Measurements from ENCODE around the gene DCP1B.
A peak's percentile ranks its signal among the peaks of the same experiment; 100 is the strongest.

DCP1B gene

DNA sequence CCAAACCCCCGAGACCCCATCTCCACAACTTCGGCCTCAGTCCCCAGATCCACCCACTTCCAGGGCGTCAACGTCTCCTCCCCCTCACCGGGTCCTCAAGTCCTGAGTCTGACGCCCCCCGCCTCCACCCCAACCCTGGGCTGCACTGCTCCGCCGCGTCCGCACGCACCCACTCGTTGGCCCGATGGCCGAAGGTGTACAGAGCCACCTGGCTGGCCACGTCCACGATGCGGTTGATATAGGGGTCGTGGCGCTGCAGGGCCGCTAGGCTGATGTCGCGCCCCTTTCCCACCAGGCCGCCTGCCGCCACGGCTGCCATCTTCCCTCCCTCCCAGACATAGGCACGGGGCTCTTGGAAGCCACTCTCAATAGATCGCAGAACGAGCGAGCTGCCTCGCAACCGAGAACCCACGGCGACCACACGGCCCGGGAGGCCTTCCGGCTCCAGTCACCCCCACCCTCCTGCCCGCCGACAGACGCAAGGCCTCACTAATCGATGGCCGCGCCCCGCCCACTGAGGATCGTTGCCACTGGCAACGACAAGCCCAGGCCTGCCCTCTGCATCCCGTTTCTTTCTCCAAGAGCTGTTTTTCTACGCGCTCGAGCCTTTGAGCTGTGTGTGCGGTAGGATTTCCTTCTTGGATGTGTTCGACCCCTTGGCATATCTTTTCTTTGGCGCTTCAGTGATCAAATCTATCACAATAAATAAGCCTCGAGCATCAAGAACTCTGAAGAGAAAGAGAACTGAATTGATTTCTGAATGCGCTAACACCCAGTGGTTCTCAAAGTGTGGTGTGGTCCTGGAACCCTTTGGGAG is at the start of gene DCP1B:
Gene DCP1B, minus strand, starts transcription at position 345 of the 817 bp plus-strand sequence. Its CDS starts 26 bp downstream, at position 319.
- DNase-seq = peak; percentile 61 to 99 (median 95)

DNA sequence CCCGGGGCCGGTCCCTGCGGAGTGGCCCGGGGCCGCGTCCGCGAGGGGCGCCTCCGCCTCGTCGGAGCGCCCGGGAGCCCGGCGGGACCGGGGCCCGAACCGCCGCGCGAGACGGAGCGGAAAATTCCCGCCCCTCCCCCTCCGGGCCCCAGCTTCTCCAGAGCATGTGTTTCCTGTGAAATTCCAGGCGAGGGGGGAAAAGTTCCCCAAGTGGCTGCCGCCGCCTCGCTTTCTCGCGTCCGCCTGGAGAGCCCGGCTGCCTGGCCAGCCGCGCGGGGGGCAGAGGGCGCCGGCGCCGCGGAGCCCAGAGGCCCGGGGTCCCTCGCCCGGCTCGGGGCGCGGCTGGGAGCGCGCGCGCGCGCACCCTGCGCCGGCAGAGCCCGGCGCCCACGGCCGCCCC is 49.4 kb upstream of the DCP1B start:
- peak in 4 of 56 donors; percentile 11 to 31 (median 28) for DNase-seq

DNA sequence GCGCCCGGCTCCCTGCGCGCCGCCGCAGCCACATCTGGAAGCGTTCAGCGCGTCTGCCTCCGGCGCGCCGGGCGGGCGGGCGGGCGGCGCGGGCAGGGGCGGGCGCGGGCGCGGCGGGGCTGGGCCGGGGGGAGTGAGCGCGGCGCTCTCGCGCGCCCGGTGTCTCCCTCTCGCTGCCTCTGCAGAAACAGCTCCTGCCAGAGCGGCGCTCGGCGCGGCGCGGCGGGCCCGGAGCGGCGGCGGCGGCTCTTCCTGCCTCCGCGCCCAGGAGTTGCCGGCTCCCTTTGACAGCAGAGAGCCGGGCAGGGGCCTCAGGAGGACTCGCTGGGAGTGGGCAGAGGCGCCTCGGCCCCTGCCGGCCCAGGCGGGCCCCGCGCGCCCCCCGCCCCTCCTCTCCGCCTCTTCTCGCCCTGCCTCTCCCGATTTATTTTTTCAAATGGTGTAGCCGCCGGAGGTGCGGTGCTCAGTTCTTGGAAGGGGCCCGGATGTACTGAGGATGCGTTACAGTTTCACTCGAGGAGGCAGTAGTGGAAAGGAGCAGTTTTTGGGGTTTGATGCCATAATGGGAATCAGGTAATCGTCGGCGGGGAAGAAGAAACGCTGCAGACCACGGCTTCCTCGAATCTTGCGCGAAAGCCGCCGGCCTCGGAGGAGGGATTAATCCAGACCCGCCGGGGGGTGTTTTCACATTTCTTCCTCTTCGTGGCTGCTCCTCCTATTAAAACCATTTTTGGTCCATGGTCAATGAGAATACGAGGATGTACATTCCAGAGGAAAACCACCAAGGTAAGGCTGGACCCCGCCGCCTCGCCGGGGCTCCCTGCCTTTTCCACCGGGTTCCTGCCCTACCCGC is 48.8 kb upstream of the DCP1B start, which contains the start of gene CACNA1C:
Gene CACNA1C, plus strand, starts transcription at position 162 of the 853 bp plus-strand sequence. Its CDS starts 576 bp downstream, at position 738.
- DNase-seq = peak in 28 of 56 donors; percentile 10 to 71 (median 42)

DNA sequence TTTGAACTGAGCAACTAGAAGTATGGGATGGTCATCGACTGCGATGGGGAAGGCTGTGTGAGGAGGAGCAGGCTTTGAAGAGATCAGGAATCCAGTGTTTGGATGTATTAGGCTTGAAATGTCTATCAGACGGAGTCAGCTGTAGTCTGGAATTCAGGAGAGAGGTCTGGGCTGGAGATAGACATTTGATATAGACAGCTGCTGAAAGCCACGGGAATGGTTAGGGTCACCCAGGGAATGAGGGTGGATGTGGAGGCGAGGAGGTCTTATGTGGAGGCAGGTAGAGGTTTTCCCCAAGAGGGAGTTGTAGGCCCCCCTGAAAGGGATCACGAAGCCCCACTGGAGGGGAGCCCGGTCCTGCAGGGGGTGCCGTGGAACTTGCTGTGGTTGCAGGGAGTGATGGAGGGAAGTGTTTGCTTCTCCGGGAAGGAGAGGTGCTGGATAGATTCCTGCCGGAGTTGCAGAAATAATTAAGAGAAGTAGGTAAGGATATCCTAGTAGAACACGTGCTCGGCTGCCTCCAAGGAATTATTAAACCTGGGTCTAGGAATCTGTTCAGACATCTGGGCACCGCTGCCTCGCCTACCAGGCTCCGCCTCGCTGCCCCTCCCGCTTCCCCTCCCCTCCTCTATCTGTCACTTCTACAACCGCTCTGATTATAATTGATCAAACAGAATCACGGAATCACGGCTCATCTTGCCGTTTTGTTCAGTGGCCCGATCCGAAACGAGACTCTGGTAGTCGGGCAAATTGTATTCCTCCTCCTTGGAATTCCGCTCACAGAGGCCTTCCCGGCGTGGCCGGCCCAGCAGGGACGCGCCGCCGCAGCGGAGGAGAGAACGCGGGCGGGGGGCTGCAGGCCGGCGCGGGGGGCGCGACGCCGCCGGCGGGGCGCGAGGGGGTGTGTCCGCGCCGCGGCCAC is 47.7 kb upstream of the DCP1B start:
- peak in 3 of 56 donors; percentile 11 to 19 (median 16) for DNase-seq

DNA sequence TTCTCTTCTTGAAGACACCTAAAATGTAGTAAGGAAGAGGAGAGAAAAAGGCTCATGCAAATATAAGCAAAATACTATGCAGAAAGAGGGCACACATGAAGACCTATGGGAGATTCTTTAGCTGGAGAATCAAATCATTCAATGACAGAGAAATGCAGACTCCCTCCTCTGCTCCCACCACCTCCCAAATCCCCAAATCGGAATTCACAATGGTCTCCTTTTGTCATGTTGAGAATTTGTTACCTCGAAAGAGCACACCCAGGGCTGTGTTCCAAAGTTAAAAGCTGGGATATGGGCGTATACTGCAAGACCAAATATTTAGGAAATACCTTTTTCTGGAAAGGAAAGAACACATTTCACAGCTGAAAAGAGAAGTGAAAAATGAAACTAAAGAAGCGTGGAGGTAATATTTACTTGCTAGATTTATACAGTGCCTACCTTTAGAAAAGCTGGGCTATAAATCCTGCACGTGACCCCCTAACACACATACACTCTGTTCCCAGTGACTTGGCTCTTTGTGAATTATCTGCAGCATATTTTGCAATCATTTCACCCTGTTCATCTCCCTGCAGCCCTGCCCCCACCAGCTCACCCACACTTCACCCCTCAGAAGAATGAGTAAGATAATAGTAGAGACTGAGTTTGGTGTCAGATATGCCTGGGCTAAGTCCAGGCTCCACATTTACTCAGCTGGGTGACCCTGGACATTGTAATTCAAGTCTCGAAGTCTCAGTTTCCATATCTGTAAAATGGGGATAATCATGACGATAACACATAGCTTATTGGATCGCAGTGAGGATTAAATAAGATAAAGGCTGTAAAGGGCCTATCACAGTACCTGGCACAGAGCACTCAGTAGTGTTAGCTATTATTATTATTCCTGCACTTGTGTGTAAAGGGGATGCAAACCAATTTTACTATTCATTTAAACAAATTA is 45.6 kb upstream of the DCP1B start:
- no peak for DNase-seq

DNA sequence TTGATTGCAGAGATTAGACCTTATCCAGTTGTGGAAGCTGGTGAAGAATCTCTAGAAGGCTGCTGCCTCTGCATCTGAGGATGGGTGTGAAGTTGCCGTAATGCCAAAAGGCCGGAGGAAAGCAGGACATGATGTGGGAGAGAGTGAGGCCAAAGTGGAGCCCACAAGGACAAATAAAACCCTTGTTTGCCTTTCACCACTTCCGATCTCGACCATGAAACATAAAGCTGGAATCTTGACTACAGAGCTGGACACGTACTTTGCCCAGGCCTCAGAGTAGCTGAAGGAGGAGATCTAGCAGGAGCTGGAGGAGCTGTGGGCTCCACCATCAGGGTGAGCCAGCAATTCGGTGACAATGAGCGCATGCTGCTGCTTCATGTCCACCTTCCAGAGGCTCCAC is 43.5 kb upstream of the DCP1B start:
- DNase-seq = no peak

DNA sequence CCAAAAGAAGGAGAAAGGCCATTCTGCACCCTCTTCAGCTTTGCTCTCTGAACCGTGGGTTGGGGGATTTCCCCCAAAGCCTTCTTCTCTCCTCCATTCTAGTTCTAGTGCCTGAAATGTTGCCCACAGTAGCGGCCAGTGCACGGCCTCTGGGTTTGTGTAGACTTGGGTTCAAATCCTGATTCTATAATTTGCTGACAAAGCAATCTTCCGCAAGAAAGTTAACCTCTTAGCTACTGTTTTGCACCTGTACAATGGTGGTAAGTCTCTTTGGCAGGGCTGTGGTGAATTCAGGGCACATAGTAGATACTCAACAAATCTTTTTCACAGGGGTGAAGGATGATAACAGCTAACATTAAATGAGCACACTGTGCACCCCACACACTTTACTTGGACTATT is 42.7 kb upstream of the DCP1B start:
- no peak for DNase-seq

DNA sequence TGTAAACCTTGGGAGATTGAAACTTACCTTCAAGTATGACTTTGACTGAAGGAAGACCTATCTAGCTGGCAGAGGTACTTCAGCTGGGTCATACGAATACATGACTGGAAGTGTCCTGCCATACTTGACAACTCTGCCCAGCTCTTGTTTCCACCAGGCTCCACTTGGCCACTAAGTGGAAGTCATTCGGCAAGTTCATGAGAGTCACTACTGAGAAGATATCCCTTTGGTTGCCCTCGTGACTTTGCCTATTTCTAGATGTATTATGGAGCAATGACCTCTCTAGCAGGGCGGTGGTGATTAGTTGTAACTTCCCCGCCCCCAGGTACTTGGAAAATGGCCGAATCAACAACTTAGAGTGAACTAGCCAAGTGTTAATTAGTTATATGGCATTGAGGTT is 39.9 kb upstream of the DCP1B start:
- no peak for DNase-seq

DNA sequence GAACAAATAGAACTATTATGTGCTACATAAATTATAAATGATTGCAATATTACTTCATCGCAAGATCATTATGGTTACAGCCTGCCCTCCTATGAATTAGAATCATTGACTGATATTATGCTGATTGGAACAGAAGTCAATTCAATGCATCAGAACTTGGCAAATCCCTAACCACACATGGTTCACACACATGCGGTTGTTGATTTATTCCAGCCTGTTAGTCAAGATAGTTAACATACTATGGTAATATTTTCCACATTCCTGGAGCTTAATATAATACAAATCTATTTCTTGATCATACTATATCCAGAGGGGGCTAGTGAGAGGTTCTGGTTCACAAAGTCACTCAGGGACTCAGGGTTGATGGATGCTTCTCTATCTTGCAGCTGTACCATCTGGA is 38.8 kb upstream of the DCP1B start:
- DNase-seq = no peak

DNA sequence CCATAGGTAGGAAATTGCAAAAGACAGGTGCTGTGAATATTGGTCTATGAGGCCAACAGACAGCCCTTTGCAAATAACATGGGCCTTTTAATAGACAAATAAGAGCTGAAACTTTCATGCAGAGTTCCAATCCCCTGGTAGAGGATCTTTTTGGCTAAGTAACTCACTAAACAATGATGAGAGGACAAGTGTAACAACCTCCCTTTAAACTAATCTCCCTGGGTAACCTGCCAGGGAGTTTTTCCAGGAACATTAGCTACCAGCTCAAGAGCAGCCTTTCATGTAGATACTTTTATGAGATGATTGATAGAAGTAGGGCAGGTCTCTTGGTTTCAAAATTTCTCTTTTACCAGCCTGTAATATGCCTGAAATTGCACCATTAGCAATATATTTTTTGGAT is 34.8 kb upstream of the DCP1B start:
- no peak for DNase-seq

DNA sequence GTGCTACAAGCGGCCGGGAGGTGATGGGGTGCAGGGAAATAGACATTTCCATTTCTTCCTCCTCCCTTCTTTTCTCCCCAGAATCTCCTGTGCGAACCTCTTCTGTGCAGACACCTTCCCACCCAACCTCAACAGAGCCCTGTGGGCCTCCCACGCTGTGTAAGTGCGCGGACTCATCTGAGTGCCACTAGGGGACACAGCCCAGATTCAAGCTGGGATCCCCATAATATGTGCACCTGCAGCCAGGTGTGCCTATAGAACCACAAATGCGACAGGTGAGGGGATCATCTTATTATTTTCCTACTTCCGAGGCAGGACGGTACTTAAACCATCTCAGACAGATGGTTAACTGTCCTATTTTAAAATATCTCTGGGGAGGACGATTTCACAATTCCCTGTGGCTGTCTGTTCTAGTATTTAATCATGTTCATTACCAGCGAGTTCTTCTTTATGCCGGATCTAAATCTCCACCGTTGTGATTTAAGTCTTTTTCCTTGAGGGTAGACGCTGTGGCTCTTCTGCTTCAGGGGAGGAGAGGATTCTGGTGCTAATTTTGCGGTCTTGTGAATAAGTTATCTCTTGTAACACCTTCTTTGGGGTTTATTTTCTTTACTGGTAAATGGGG is 31.3 kb upstream of the DCP1B start:
- DNase-seq = peak in 4 of 56 donors; percentile 48 to 70 (median 58)

DNA sequence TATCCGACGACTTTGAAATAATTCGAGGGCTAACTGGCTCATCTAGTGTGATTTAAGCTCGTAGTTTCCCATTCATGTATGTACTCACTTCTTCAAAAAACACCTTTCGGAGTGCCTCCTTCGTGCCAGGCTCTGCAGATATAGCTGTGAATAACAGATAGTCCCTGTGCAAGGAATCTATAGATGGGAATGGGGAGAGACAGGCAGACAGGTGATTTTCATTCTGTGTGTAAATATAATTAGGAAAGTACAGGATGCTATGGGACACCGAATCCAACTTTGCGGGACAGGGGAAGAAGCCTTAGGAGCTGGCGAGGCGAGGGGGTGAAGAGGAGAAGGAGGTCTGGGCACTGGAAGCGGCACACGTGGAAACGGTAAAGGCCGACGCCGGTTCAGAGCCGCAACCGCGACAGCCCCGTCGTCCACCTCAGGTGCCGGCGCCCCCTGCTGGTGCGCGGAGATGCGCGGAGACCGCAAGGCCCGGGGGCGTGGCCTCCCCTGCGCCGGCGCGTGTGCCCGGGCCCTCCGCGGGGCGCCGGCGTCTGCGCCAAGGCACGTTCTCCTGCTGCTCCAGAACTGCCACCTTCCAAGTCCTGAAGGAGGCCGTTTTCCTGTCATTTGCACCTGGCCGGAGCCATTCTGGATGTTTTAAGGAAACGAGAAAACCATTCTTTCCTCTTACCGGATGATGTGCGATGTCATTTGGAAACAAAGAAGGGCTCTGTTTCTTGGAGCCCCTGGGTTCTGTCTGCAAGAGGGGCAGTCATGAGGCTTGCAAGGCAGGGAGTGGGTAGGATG is 30.6 kb upstream of the DCP1B start:
- peak in 52 of 56 donors; percentile 24 to 94 (median 66) for DNase-seq

DNA sequence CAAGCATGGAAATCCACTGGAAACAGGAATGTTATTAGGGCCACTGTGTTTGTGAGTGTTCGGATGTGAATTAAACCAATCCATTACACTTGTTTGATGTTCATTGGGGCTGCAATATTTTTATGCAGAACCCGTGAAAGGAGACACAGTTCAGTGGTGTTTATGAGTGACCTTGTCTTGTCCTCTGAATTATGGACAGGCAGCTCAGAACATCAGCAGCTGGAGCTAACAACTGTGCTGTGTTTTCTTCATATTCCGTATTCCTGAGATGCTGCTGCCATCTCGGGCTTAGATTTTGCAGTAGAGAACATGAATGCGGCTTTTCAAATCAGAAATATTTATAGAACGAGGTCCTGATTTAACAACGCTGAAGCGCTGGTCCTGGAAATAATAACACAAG is 28.2 kb upstream of the DCP1B start:
- peak in 3 of 56 donors; percentile 25 to 32 (median 29) for DNase-seq

DNA sequence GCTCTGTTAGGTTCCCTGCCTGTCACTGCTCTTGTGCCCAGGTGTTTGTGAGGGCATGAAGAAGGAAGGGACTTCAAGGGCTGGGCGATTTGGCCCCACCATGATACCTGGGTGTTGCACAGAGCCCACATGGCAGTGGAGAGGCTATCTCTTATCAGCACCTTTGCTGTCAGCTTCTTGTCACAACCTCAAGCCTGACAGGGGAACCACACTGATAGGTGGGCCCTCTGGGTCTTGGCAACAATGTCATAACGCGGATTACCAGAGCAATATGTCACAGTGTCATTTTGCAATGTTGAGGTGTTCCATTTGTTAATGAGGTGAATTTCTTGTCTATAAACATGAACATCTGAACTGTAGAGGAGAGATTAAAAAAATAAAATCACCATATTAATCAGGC is 25.6 kb upstream of the DCP1B start:
- no peak for DNase-seq

DNA sequence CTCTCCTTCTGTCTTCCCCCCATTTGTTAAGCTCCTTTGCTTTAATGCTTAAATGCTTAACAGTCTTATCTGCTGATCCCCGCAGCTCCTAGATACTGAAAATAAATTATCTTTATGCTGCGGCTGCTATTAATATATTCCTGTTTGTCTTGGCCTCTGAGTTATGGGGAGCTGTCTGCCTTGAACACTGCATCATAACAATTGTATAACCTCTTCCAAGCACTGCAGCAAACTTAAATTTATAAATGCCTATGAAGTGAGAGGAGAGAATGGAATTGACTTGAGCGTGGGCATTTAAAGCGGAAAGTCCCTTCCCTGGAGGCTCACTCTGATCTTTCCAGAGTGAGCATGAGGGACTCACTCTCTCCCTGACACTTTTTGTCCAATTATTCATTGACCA is 23.1 kb upstream of the DCP1B start:
- DNase-seq = no peak

DNA sequence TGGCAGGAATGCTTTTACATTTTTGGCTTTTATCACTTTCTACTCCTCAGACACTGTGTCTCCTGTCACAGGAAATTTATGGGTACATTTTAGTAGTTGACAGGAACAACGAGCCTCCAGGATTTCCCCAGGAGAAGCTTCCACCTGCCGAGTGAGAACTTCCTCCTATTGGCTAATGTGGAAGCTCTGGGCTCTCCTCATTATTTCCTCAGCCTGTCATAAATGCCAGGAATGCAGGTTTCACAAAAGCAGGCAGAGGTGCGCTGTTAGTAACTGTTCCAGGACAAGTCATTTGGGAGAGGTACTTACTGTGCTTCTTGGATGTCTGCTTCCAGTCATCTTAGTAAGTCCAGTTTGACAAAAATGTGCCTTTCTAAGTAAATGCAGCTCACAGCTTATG is 19.1 kb upstream of the DCP1B start:
- DNase-seq = no peak

DNA sequence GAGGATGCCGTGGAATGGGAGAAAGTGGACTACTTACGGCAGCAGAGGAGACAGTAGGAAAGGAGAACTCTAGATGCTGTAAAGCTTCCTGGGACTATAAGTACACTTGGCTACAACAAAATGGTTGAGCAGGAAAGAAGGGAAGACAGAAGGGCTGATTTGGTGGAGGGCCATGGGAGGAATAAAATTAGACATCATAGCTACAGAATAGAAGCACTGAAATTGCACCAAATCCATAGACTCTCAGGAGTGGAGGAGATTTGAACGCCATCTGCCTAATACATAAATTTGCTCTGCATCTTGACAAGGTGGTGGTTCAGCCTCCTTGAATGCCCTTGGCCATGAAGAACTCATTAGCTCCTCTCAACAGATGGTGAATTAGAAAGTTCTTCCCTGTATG is 16.3 kb upstream of the DCP1B start:
- no peak for DNase-seq

DNA sequence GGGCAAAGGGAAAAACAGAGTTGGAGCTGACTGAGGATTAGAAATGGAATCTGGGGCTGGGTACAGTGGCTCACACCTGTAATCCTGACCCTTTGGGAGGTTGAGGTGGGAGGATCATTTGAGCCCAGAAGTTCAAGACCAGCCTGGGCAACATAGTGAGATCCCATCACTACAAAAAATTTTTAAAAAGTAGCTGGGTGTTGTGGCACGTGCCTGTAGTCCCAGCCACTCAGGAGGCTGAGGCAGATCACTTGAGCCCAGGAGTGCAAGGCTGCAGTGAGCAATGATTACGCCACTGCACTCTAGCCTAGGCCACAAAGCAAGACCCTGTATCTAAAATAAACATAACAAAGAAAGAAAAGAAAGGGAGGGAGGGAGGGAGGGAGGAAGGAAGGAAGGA is 14.9 kb upstream of the DCP1B start:
- DNase-seq = no peak

DNA sequence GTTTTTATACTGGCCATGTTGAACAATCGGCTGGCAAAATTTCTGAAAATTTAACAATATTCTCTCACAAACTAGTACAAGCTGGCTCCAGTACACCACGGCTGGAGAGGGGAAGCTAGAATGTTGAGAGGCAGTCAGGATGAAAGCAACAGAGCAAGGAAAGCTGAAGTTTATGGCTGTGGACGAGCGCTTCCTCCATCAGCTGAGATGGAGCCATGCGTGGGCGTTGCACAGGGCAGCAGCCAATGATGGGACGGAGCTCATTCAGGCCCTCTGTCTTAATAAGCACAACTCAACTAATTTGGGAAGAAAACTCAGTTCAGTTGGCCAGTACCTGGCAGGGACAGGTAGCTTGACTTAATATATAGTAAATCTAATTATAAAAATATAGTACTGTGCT is 14.1 kb upstream of the DCP1B start:
- no peak for DNase-seq

Measured in amygdala (tissue), 56 donors.